Activated B cell treated with CpG ODN at 0.5 μM for 24 hours (primary cell): ENCODE measurements around the gene NAMPT. TPM values are rescaled to one million over a fixed set of nuclear protein-coding genes. Genes with fewer than 3 reads are reported as not detected.

Source experiments
- ATAC-seq: fragments of 200-7000 bp; cut with Tn5 transposase; one replicate; pipeline ENCODE4 v1.10.0; 2021; ENCODE audit warnings: low read depth, mild to moderate bottlenecking, moderate library complexity
- CTCF ChIA-PET: fragments of 350-600 bp; sonication (Branson Sonifier 250); formaldehyde crosslinking; loops from one replicate; lab custom pipeline; 2021; ENCODE audit warnings: antibody characterized with exemption; lab: Charles Lee
- POLR2A ChIA-PET: fragments of 350-600 bp; sonication (Branson Sonifier 250); formaldehyde crosslinking; loops from one replicate; lab custom pipeline; 2021; ENCODE audit warnings: antibody characterized with exemption; lab: Charles Lee
- DNase-seq: peaks from one replicate; pipeline ENCODE4 v3.0.0; 2022
- H3K27ac Mint-ChIP-seq: one replicate; pipeline ENCODE4 v1.8.0; 2020; ENCODE audit warnings: mixed read lengths
- H3K27me3 Mint-ChIP-seq: one replicate; pipeline ENCODE4 v1.8.0; 2021; ENCODE audit warnings: mixed read lengths
- H3K36me3 Mint-ChIP-seq: one replicate; pipeline ENCODE4 v1.8.0; 2021; ENCODE audit warnings: low read depth, mixed read lengths
- H3K4me1 Mint-ChIP-seq: one replicate; pipeline ENCODE4 v1.8.0; 2021; ENCODE audit warnings: mixed read lengths
- H3K4me3 Mint-ChIP-seq: one replicate; pipeline ENCODE4 v1.8.0; 2020; ENCODE audit warnings: mild to moderate bottlenecking, mixed read lengths
- H3K9me3 Mint-ChIP-seq: one replicate; pipeline ENCODE4 v1.8.0; 2020; ENCODE audit warnings: mixed read lengths
- CTCF ChIP-seq: fragments of 200-600 bp; IDR thresholded peaks from one replicate; pipeline ENCODE4 v1.8.0; 2022; ENCODE audit warnings: antibody characterized with exemption, mild to moderate bottlenecking
- intact Hi-C: fragments of 100-400 bp; cut with micrococcal nuclease; formaldehyde crosslinking; loops from one replicate; pipeline ENCODE4 v1.15.1; 2024
- total RNA-seq: library from RNA; stranded (reverse); gene quantifications from 2 replicates; pipeline ENCODE4 v1.2.3, GENCODE V29; 2022

Gene NAMPT
- total RNA-seq, 1 donor from 2014 or later, result 90.2 TPM

- H3K27me3 Mint-ChIP-seq, result no peaks in the 10 kb centered on the region
- ATAC-seq, result no peak
- intact Hi-C loops, result no loop called here
- ChIA-PET CTCF (no interaction called here), POLR2A (no interaction called here)
- TF ChIP-seq CTCF, result no peak
- H3K36me3 Mint-ChIP-seq, result peaks cover 40% of the 10 kb centered on the region
- H3K4me1 Mint-ChIP-seq, result no peaks in the 10 kb centered on the region
- no peak overlapping the region for H3K27ac Mint-ChIP-seq
- no peak overlapping the region for H3K4me3 Mint-ChIP-seq
- peaks cover 7% of the 10 kb centered on the region for H3K9me3 Mint-ChIP-seq
- DNase-seq, result no peak
Observed at GRCh38 chr7:106246902-106247711, 37.7 kb downstream of the NAMPT start.

GRCh38 chr7:106243893-106244292 is 40.9 kb downstream of the NAMPT start:
- POLR2A ChIA-PET, result no interaction called here
- TF ChIP-seq CTCF, result no peak
- CTCF ChIA-PET, result no interaction called here
- Mint-ChIP-seq H3K4me3 (no peak overlapping the region), H3K9me3 (peaks cover 7% of the 10 kb centered on the region), H3K27ac (no peak overlapping the region), H3K4me1 (no peaks in the 10 kb centered on the region), H3K36me3 (peaks cover 20% of the 10 kb centered on the region), H3K27me3 (no peaks in the 10 kb centered on the region)
- no peak for ATAC-seq
- intact Hi-C loops, result no loop called here
- no peak for DNase-seq

- no peak for ATAC-seq
- Mint-ChIP-seq H3K27me3 (no peaks in the 10 kb centered on the region), H3K4me3 (no peak overlapping the region), H3K4me1 (no peaks in the 10 kb centered on the region), H3K36me3 (no peaks in the 10 kb centered on the region), H3K27ac (no peak overlapping the region), H3K9me3 (no peaks in the 10 kb centered on the region)
- ChIA-PET CTCF (no interaction called here), POLR2A (no interaction called here)
- intact Hi-C loops, result no loop called here
- no peak for DNase-seq
- no peak for TF ChIP-seq CTCF
Observed at GRCh38 chr7:106239406-106239805, 45.4 kb downstream of the NAMPT start.

GRCh38 chr7:106238830-106239229 is 46.0 kb downstream of the NAMPT start:
- CTCF ChIA-PET, result no interaction called here
- POLR2A ChIA-PET, result no interaction called here
- Mint-ChIP-seq H3K4me3 (no peak overlapping the region), H3K36me3 (no peaks in the 10 kb centered on the region), H3K27ac (no peak overlapping the region), H3K9me3 (no peaks in the 10 kb centered on the region), H3K27me3 (no peaks in the 10 kb centered on the region), H3K4me1 (no peaks in the 10 kb centered on the region)
- no peak for TF ChIP-seq CTCF
- ATAC-seq, result no peak
- no peak for DNase-seq
- intact Hi-C loops, result no loop called here

GRCh38 chr7:106236065-106236464 is 48.7 kb downstream of the NAMPT start:
- peaks cover 6% of the 10 kb centered on the region for H3K27me3 Mint-ChIP-seq
- H3K4me1 Mint-ChIP-seq, result no peaks in the 10 kb centered on the region
- ATAC-seq (no peak), DNase-seq (no peak)
- H3K9me3 Mint-ChIP-seq, result no peaks in the 10 kb centered on the region
- H3K36me3 Mint-ChIP-seq, result no peaks in the 10 kb centered on the region
- intact Hi-C loops, result no loop called here
- no peak overlapping the region for H3K4me3 Mint-ChIP-seq
- TF ChIP-seq CTCF, result no peak
- POLR2A ChIA-PET, result no interaction called here
- CTCF ChIA-PET, result no interaction called here
- no peak overlapping the region for H3K27ac Mint-ChIP-seq
